ENCODE measurements around the gene PHKG2.

DNA sequence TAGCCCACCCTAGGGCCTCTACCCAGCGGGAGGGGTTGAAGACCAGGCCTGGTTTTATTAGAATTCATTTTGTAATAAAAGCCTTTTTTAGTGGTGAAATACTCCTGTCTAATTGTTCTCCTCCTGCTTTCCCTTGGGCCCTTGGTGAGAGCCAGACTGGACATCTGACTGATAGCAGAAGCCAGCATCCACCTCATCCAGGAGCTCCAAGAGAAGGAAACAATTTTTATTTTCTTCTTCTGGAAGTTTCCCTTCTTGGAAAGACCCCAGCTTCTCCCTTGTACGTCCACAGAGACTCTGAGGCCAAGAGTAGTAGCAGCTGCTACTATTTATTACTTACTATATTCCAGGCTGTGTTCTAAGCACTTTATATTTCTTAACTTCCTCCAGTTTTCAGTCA, 4.0 kb upstream of the PHKG2 start:
- TF ChIP-seq, protein P1, sequence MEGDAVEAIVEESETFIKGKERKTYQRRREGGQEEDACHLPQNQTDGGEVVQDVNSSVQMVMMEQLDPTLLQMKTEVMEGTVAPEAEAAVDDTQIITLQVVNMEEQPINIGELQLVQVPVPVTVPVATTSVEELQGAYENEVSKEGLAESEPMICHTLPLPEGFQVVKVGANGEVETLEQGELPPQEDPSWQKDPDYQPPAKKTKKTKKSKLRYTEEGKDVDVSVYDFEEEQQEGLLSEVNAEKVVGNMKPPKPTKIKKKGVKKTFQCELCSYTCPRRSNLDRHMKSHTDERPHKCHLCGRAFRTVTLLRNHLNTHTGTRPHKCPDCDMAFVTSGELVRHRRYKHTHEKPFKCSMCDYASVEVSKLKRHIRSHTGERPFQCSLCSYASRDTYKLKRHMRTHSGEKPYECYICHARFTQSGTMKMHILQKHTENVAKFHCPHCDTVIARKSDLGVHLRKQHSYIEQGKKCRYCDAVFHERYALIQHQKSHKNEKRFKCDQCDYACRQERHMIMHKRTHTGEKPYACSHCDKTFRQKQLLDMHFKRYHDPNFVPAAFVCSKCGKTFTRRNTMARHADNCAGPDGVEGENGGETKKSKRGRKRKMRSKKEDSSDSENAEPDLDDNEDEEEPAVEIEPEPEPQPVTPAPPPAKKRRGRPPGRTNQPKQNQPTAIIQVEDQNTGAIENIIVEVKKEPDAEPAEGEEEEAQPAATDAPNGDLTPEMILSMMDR (IDR thresholded peaks at IDR 0.05; ENCODE audit: insufficient read depth, low read length, poor library complexity, severe bottlenecking) = no peak
- no peak for TF ChIP-seq EZH2phosphoT487 (conservative IDR thresholded peaks at IDR 0.05; ENCODE audit: low read length)

Measured in SU-DHL-6 (cell line).